COLO668 (cell line): ENCODE measurements around the gene GOLGA3.
A peak's percentile ranks its signal among the peaks of the same experiment; 100 is the strongest.
"Not testable (repeated sequence)": the region's sequence is repeated elsewhere in the genome, so short reads cannot be mapped to it uniquely, and the experiment has no call there.

Experiments used
- DNase-seq: peaks from one replicate; lab custom pipeline; 2025; ENCODE audit not compliant: unreplicated experiment; lab: John Stamatoyannopoulos, UW

The GOLGA3 gene

GRCh38 chr12:132847363-132848356 lies 19.0 kb upstream of the GOLGA3 start:
- DNase-seq, result no peak

GRCh38 chr12:132844681-132845080 lies 16.0 kb upstream of the GOLGA3 start:
- DNase-seq, result not testable (repeated sequence)

DNA sequence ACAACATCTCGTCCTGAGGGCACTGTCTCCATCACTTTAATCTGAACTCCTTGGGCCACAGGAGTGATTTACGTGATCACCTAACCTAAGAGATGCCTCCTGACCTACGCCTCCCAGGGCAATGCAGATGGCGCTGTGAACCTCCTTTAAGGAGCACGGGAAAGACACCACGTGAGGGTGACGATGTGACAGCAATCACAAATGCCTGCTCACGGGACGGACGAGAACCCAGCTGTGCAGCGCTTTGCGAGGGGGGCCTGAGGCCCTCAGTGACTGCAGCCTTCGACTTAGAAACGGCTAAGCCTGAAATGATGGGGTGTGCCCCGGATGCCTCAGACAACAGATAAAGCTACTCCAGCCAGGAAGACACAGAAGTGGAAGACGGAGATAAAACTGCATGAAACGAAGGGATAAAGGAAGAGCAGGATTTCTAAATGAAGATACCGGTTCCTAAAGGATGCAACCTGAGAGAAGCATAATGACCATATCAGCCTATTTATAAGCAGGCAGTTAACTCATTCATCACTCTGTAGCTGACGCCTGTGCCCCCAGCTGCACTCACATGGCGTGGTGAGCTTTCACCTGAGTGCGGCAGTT lies 13.9 kb upstream of the GOLGA3 start:
- DNase-seq, result no peak

- DNase-seq, result no peak
Measured at GRCh38 chr12:132841151-132841550, 12.5 kb upstream of the GOLGA3 start.

GRCh38 chr12:132840536-132840935 lies 11.9 kb upstream of the GOLGA3 start:
- DNase-seq, result no peak

DNA sequence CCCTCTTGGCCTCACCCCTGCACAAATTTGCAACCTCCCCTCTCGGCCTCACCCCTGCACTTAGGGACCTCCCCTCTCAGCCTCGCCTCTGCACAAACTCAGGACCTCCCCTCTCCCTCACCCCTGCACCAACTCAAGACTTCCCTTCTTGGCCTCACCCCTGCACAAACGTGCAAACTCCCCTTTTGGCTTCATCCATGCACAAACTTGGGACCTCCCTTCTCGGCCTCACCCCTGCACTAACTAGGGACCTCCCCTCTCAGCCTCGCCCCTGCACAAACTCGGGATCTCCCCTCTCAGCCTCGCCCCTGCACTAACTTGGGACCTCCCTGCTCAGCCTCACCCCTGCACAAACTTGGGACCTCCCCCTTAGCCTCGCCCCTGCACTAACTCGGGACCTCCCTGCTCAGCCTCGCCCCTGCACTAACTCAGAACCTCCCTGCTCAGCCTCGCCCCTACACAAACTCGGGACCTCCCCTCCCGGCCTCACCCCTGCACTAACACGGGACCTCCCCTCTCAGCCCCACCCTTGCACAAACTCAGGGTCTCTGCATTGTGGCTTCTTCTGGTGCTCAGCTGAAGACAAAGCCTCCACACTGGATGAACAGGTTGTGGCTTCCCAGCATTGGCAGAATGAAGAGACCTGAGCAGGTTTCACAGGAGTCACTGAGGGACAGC lies 11.0 kb upstream of the GOLGA3 start:
- no peak for DNase-seq

DNA sequence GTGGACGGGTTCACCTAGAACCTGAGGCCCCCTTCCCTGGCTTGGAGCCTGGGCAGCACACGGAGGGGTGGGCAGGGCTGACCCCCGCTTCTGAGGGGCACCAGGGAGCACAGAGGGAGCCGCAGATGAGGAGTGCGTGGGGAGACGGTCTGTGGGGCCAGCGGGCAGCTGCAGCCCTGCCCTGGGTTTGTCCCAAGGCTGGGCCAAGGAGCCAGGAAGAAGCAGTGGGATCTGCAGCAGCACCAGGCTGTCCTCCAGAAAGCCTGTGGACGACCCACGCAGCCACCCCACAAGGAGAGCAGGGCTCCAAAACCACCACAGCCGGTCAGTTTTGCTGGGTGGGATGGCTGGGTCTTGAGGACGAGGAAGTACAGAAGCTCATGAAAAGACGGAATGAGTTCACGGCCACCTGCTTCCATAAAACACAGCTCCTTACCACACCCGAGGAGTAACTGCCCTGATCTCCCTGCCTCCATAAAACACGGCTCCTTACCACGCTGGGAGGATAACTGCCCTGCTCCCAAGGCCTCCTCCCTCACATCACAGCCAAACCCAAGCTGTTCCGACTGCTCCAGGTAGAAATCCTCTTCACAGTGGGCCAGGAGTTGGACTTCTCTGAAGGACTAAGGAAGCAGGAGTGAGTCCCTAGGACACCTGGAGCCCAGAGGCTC lies 9.9 kb upstream of the GOLGA3 start:
- no peak for DNase-seq

DNA sequence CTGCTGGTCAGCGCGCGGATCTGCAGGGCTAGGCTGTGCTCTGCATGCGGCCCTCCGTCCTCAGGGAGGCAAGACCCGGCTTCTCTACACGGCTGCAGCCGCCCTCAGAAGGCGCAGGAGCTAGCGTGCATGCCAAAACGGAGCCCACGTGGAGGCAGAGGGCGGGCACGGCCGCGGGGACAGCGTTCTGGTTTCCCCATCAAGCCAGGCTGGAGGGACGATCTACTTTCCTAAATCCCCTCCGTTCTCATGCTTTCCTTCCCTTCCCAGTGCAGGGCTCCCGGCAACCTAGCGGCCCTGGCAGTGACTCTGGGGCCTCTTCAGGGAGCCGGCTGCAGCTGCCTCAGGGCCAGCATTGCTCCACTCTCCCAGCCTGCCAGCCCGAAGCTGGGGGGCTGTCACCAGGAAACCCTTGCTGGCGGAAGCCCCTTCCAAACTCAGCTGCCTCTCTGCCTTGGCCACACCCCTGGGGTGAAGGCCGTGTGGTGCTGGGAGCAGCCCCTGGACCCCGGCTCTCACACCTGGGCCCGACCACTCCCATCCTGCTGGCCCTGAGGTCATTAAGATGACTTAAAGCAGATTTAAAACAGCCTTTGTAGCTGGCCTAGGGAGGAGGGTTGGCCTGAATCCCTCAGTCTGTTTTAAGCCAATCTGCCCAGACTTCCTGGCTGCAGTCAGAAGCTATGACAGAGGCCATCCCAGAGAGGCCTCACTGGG lies 9.2 kb upstream of the GOLGA3 start:
- no peak for DNase-seq

GRCh38 chr12:132836795-132837331 lies 8.2 kb upstream of the GOLGA3 start:
- no peak for DNase-seq

GRCh38 chr12:132836230-132836629 lies 7.6 kb upstream of the GOLGA3 start:
- not testable (repeated sequence) for DNase-seq

GRCh38 chr12:132835076-132836025 lies 6.7 kb upstream of the GOLGA3 start:
- DNase-seq, result no peak

DNA sequence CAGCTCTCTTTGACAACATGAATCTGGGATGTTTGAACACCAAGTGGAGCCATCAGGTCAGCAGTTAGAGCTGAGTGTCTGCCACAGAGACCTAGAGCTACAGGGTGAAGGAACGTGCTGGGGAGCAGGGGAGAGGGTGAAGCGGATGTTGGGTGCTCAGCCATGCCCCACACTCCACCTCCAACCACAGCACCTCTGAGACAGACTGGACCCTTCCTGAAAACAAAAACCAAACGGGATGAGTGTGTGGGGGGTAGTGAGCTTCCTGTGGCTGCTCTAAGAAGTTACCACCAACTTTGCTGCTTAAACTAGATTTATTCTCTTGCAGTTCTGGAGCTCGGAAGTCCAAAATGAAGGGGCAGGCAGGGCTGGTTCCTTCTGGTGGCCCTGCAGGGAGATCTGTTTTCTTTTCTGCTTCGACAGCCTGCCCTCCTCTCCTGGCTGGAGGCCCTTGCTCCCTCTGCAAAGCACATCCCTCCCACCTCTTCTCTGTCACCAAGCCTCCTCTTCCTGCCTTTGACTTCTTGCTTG lies 5.6 kb upstream of the GOLGA3 start:
- DNase-seq, result no peak

DNA sequence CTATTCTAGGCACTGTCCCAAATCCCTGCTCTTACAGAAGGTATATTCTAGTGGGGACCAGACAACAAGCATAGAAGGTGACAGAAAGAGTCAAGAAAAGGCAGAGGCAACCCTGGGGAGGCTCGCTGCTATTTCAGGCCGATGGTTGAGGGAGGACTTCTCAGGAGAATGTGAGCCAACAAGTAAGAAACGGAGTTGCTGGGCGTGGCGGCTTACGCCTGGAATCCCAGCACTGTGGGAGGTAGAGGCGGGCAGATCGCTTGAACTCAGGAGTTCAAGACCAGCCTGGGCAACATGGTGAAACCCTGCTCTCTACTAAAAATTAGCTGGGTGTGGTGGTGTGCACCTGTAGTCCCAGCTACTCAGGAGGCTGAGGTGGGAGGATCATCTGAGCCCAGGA lies 4.7 kb upstream of the GOLGA3 start:
- DNase-seq, result no peak

- DNase-seq, result no peak
Measured at GRCh38 chr12:132831771-132832170, 3.1 kb upstream of the GOLGA3 start.

GRCh38 chr12:132827763-132828703 lies 636 bp downstream of the GOLGA3 start:
- DNase-seq, result peak; percentile 24

- DNase-seq, result no peak
Measured at GRCh38 chr12:132825861-132826260, 2.8 kb downstream of the GOLGA3 start.

DNA sequence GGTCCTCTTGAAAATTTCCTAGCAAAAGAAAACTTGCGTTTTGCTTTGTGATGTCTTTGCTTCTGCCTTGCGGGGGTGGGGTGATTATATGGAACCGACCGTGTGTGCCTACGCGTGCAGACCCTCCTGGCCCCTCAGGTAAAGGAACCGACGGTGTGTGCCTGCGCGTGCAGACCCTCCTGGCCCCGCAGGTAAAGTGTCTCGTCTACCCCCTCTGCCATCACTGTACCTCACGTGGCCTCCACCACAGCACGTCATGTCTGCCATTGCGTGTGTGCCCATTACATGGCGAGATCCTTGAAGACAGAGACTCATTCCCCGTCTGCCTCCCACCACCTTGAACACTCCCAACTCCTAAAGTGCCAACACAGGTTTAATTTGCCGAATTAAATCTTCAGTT lies 3.6 kb downstream of the GOLGA3 start:
- no peak for DNase-seq

GRCh38 chr12:132824053-132824452 lies 4.6 kb downstream of the GOLGA3 start:
- DNase-seq, result no peak
